Fibroblast of lung (primary cell): ENCODE data around the gene LBH. TPM values are rescaled to one million over a fixed set of nuclear protein-coding genes. Genes with fewer than 3 reads are reported as not detected.
A peak's percentile ranks its signal among the peaks of the same experiment; 100 is the strongest.

Experiments
- DNase-seq, 2 donors: peaks; one replicate each; pipeline versions ENCODE4 v3.0.0 to v3.0.0-alpha.2; 2010; ENCODE audit warnings: low read depth in 2 of 2
- H2AFZ ChIP-seq: 2 replicates; pipeline ENCODE4 v1.5.1; 2012; ENCODE audit warnings: low read length, control low read depth, inconsistent platforms
- H3K27ac ChIP-seq: 2 replicates; pipeline ENCODE4 v1.5.1; 2011; ENCODE audit warnings: low read length, control low read depth; ENCODE audit not compliant: insufficient read depth
- H3K27me3 ChIP-seq: 2 replicates; pipeline ENCODE4 v1.5.1; 2011; ENCODE audit warnings: mild to moderate bottlenecking, low read length; ENCODE audit not compliant: control insufficient read depth, insufficient read depth
- H3K36me3 ChIP-seq: 2 replicates; pipeline ENCODE4 v1.5.1; 2011; ENCODE audit warnings: low read length; ENCODE audit not compliant: control insufficient read depth, insufficient read depth
- H3K4me1 ChIP-seq: 2 replicates; pipeline ENCODE4 v1.5.1; 2011; ENCODE audit warnings: low read length; ENCODE audit not compliant: control insufficient read depth, insufficient read depth; ENCODE audit errors: extremely low read depth
- H3K4me2 ChIP-seq: 2 replicates; pipeline ENCODE4 v1.5.1; 2011; ENCODE audit warnings: low read length, control low read depth; ENCODE audit not compliant: insufficient read depth; ENCODE audit errors: extremely low read depth
- H3K4me3 ChIP-seq, 4 experiments: fragments of 200-600 bp in 1 of 4; sonication (generic) in 1 of 4; replicated peaks in 1 of 4; 2 replicates each; pipeline ENCODE4 v1.5.1; 2011 to 2016; ENCODE audit warnings: low read length in 4 of 4, low read depth in 3 of 4, mild to moderate bottlenecking in 3 of 4, control low read depth in 2 of 4, inconsistent platforms in 1 of 4, mixed read lengths in 1 of 4; ENCODE audit not compliant: insufficient read depth in 1 of 4; ENCODE audit errors: control extremely low read depth in 1 of 4
- H3K79me2 ChIP-seq: 2 replicates; pipeline ENCODE4 v1.5.1; 2012; ENCODE audit warnings: mild to moderate bottlenecking, low read length, inconsistent platforms; ENCODE audit not compliant: control insufficient read depth, insufficient read depth
- H3K9ac ChIP-seq: 2 replicates; pipeline ENCODE4 v1.5.1; 2011; ENCODE audit warnings: mild to moderate bottlenecking, low read length, control low read depth; ENCODE audit not compliant: insufficient read depth
- H3K9me3 ChIP-seq: 2 replicates; pipeline ENCODE4 v1.5.1; 2012; ENCODE audit warnings: low read depth, low read length; ENCODE audit not compliant: control insufficient read depth, insufficient read depth
- H4K20me1 ChIP-seq: 2 replicates; pipeline ENCODE4 v1.5.1; 2011; ENCODE audit warnings: low read length; ENCODE audit not compliant: control insufficient read depth, insufficient read depth; ENCODE audit errors: extremely low read depth
- EZH2 ChIP-seq: IDR thresholded peaks from 2 replicates; pipeline ENCODE4 v1.5.1; 2012; ENCODE audit warnings: low read length, control low read depth, mild to moderate bottlenecking; ENCODE audit errors: missing control alignments
- polyA plus RNA-seq, 2 donors: library from polyadenylated mRNA; depleted of rRNA in 1 of 2; stranded (reverse) in 1 of 2; unstranded in 1 of 2; fragments of >200 nt; gene quantifications; 2 replicates each; pipeline ENCODE4 v1.2.1, GENCODE V29; 2011 to 2012; ENCODE audit warnings: missing spikeins in 1 of 2
- total RNA-seq: library from RNA; depleted of rRNA; stranded (reverse); fragments of >200 nt; gene quantifications from 2 replicates; pipeline ENCODE4 v1.2.1, GENCODE V29; 2014
- TF ChIP-seq, protein P1 (sequence below), 2 donors: IDR thresholded peaks in 1 of 2; conservative IDR thresholded peaks in 1 of 2; 1 replicate in 1 of 2; 2 replicates in 1 of 2; pipeline ENCODE4 v1.5.1; 2011 to 2012; ENCODE audit warnings: low read length in 2 of 2, control low read depth in 1 of 2, inconsistent platforms in 1 of 2, low read depth in 1 of 2, mild to moderate bottlenecking in 1 of 2

The LBH gene
- total and polyA plus RNA-seq, 2 donors (not counting 1 experiment from before 2014, with no cell fraction given): 604 to 926 TPM

DNA sequence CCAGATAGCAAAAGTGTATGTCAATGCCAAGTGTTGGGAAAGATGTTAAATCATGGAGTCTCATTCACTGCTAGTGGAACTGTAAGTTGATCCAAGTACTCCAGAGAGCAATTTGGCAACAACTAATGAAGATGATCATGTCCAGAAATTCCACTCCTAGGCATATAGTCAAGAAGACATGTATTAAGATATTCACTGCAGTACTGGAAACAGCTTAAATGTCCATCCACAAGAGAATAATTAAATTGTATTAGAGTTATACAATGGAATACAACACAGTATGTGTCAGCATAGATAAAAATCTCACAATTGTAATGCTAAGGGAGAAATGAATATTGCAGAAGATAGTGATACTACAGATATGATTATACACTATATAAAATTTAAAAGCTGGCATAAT is 15.2 kb upstream of the LBH start:
- DNase-seq: peak in 1 of 2 donors; percentile 30

DNA sequence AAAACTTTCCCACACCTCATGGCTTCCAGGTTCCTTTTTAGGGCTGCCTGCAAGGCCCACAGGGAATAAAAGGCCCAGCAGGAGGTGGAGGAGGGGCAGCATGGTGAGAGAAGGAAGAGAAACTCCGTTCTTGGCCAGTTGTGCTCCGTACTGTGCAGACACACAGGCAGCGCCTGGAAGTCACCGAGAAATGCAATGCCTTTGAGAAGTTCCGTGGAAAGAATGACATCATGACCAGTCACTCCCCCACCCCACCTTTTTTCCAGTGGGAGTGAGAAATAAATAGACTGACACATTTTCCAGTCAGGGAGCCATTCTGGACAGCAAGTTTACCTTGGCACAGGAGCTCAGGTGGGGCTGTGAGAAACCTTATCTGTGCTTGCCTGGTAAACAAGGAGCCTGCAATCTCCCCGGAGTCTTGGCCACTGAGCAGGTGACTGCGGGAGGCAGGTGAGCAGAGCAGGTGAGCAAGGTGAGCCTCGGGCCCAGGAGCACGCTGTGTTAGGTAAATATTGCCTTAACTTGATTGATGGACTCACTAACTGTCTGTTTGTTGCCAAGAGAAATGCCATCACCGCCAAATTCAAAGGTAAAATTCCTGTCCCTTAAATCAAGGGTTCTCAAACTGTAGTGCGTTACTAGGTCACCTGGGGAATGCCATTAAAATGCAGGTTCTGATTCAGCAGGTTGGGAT is 13.5 kb upstream of the LBH start:
- H4K20me1 ChIP-seq: no peaks in the 10 kb centered on the region
- H3K4me1 ChIP-seq: no peaks in the 10 kb centered on the region
- H3K4me3 ChIP-seq: no peak overlapping the region
- DNase-seq: no peak
- H3K9me3 ChIP-seq: no peaks in the 10 kb centered on the region
- no peaks in the 10 kb centered on the region for H3K79me2 ChIP-seq
- no peaks in the 10 kb centered on the region for H3K36me3 ChIP-seq
- TF ChIP-seq, protein P1, sequence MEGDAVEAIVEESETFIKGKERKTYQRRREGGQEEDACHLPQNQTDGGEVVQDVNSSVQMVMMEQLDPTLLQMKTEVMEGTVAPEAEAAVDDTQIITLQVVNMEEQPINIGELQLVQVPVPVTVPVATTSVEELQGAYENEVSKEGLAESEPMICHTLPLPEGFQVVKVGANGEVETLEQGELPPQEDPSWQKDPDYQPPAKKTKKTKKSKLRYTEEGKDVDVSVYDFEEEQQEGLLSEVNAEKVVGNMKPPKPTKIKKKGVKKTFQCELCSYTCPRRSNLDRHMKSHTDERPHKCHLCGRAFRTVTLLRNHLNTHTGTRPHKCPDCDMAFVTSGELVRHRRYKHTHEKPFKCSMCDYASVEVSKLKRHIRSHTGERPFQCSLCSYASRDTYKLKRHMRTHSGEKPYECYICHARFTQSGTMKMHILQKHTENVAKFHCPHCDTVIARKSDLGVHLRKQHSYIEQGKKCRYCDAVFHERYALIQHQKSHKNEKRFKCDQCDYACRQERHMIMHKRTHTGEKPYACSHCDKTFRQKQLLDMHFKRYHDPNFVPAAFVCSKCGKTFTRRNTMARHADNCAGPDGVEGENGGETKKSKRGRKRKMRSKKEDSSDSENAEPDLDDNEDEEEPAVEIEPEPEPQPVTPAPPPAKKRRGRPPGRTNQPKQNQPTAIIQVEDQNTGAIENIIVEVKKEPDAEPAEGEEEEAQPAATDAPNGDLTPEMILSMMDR (conservative IDR thresholded peaks at IDR 0.05 in 1 of 2, IDR thresholded peaks at IDR 0.05 in 1 of 2; ENCODE audit: low read depth in 1 of 2, low read length in 2 of 2): no peak
- TF ChIP-seq EZH2: no peak
- no peaks in the 10 kb centered on the region for H3K27me3 ChIP-seq
- no peak overlapping the region for H2AFZ ChIP-seq
- no peak overlapping the region for H3K9ac ChIP-seq
- H3K4me2 ChIP-seq: no peak overlapping the region
- no peak overlapping the region for H3K27ac ChIP-seq

More for the DNA sequence above, 15.2 kb upstream of the LBH start:
- Histone ChIP-seq H2AFZ (no peak overlapping the region), H4K20me1 (no peaks in the 10 kb centered on the region), H3K4me1 (no peaks in the 10 kb centered on the region), H3K9me3 (no peaks in the 10 kb centered on the region), H3K4me3 (no peak overlapping the region), H3K27ac (no peak overlapping the region), H3K9ac (no peak overlapping the region), H3K4me2 (no peak overlapping the region), H3K36me3 (no peaks in the 10 kb centered on the region), H3K27me3 (no peaks in the 10 kb centered on the region), H3K79me2 (no peaks in the 10 kb centered on the region)
- TF ChIP-seq, protein P1 (conservative IDR thresholded peaks at IDR 0.05 in 1 of 2, IDR thresholded peaks at IDR 0.05 in 1 of 2; ENCODE audit: low read depth in 1 of 2, low read length in 2 of 2): no peak
- no peak for TF ChIP-seq EZH2

DNA sequence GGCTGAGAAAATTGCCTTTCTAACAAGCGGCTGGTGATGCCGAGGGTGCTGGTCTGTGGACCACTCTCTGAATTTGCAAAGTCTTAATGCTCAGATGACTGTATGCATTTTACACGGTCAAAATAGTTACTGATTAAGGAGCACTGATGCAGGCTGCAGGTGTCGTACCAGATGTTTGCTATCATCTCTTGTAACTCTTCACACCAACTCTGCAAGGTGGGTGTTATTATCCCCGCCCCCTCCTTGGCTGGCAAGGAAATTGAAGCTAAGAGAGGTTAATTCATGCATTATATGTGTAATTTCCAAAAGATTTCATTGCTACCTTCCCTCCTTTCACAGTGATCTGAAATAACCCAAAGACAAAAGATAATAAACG is 13.0 kb upstream of the LBH start:
- no peaks in the 10 kb centered on the region for H3K79me2 ChIP-seq
- H3K27ac ChIP-seq: no peak overlapping the region
- no peak overlapping the region for H3K9ac ChIP-seq
- no peaks in the 10 kb centered on the region for H3K36me3 ChIP-seq
- no peaks in the 10 kb centered on the region for H4K20me1 ChIP-seq
- no peaks in the 10 kb centered on the region for H3K9me3 ChIP-seq
- H3K27me3 ChIP-seq: no peaks in the 10 kb centered on the region
- TF ChIP-seq, protein P1 (conservative IDR thresholded peaks at IDR 0.05 in 1 of 2, IDR thresholded peaks at IDR 0.05 in 1 of 2; ENCODE audit: low read depth in 1 of 2, low read length in 2 of 2): no peak
- TF ChIP-seq EZH2: no peak
- H2AFZ ChIP-seq: no peak overlapping the region
- H3K4me2 ChIP-seq: no peak overlapping the region
- no peak overlapping the region for H3K4me3 ChIP-seq
- no peak for DNase-seq
- H3K4me1 ChIP-seq: no peaks in the 10 kb centered on the region
